DMS153 (cell line): ENCODE results near the gene EBP.
"Not testable (repeated sequence)": the region's sequence is repeated elsewhere in the genome, so short reads cannot be mapped to it uniquely, and the experiment has no call there.

Experiments used
- DNase-seq: peaks from one replicate; lab custom pipeline; 2025; lab: John Stamatoyannopoulos, UW

Gene EBP

GRCh38 chrX:48493890-48494364 lies 27.7 kb upstream of the EBP start:
- DNase-seq: no peak

- DNase-seq: no peak
Measured at GRCh38 chrX:48496660-48497059, 24.9 kb upstream of the EBP start.

GRCh38 chrX:48497871-48498270 lies 23.7 kb upstream of the EBP start:
- DNase-seq: no peak

- no peak for DNase-seq
Measured at GRCh38 chrX:48498374-48498809, 23.2 kb upstream of the EBP start.

- no peak for DNase-seq
Measured at GRCh38 chrX:48504261-48504660, 17.3 kb upstream of the EBP start.

GRCh38 chrX:48505481-48505880 lies 16.1 kb upstream of the EBP start:
- no peak for DNase-seq

- no peak for DNase-seq
Measured at GRCh38 chrX:48507246-48507645, 14.4 kb upstream of the EBP start.

GRCh38 chrX:48508400-48509244 lies 13.0 kb upstream of the EBP start, which contains the start of gene PORCN:
Gene PORCN (plus strand): TSS chrX:48508992. CDS start chrX:48509821, 829 bp downstream.
- DNase-seq: peak; percentile 25

GRCh38 chrX:48509245-48509590 lies 12.4 kb upstream of the EBP start:
- DNase-seq: no peak

- no peak for DNase-seq
Measured at GRCh38 chrX:48509619-48510018, 12.0 kb upstream of the EBP start.

GRCh38 chrX:48511560-48511959 lies 10.0 kb upstream of the EBP start:
- DNase-seq: no peak

GRCh38 chrX:48512371-48512935 lies 9.2 kb upstream of the EBP start:
- DNase-seq: no peak

GRCh38 chrX:48513670-48514069 lies 7.9 kb upstream of the EBP start:
- no peak for DNase-seq

GRCh38 chrX:48514126-48514806 lies 7.3 kb upstream of the EBP start:
- DNase-seq: no peak

GRCh38 chrX:48514868-48515460 lies 6.6 kb upstream of the EBP start:
- no peak for DNase-seq

GRCh38 chrX:48515842-48516241 lies 5.8 kb upstream of the EBP start:
- no peak for DNase-seq

GRCh38 chrX:48516285-48516684 lies 5.3 kb upstream of the EBP start:
- no peak for DNase-seq

- no peak for DNase-seq
Measured at GRCh38 chrX:48516987-48517386, 4.6 kb upstream of the EBP start.

GRCh38 chrX:48519481-48519880 lies 2.1 kb upstream of the EBP start:
- DNase-seq: not testable (repeated sequence)

GRCh38 chrX:48520455-48520854 lies 1.2 kb upstream of the EBP start:
- DNase-seq: no peak

- peak; percentile 8 for DNase-seq
Measured at GRCh38 chrX:48520976-48521352, 644 bp upstream of the EBP start.

GRCh38 chrX:48522291-48522690 lies 683 bp downstream of the EBP start:
- no peak for DNase-seq

GRCh38 chrX:48523682-48524081 lies 2.1 kb downstream of the EBP start:
- DNase-seq: no peak
